Osteoblast (primary cell): ENCODE results near the gene PLEKHG3. TPM values are rescaled to one million over a fixed set of nuclear protein-coding genes. Genes with fewer than 3 reads are reported as not detected.
"Not testable (repeated sequence)": the region's sequence is repeated elsewhere in the genome, so short reads cannot be mapped to it uniquely, and the experiment has no call there.

Experiments used
- DNase-seq: peaks from one replicate; pipeline ENCODE4 v3.0.0; 2011; ENCODE audit warnings: low spot score, mixed read lengths; ENCODE audit not compliant: insufficient read length; ENCODE audit errors: missing footprints
- H2AFZ ChIP-seq: 2 replicates; pipeline ENCODE4 v1.6.0; 2011; ENCODE audit warnings: mild to moderate bottlenecking, low read length
- H3K27ac ChIP-seq: 2 replicates; pipeline ENCODE4 v1.5.1; 2011; ENCODE audit warnings: mild to moderate bottlenecking, low read depth, low read length, moderate library complexity
- H3K27me3 ChIP-seq: 2 replicates; pipeline ENCODE4 v1.6.0; 2012; ENCODE audit warnings: mild to moderate bottlenecking, control low read depth, inconsistent platforms, low read length, moderate library complexity; ENCODE audit not compliant: insufficient read depth
- H3K36me3 ChIP-seq: 2 replicates; pipeline ENCODE4 v1.5.1; 2011; ENCODE audit warnings: mild to moderate bottlenecking, low read length, control low read depth, moderate library complexity; ENCODE audit not compliant: insufficient read depth
- H3K4me1 ChIP-seq: 2 replicates; pipeline ENCODE4 v1.5.1; 2011; ENCODE audit warnings: mild to moderate bottlenecking, low read length, control low read depth, moderate library complexity; ENCODE audit not compliant: insufficient read depth
- H3K4me2 ChIP-seq: 2 replicates; pipeline ENCODE4 v1.6.0; 2011; ENCODE audit warnings: mild to moderate bottlenecking, low read length; ENCODE audit not compliant: insufficient read depth
- H3K4me3 ChIP-seq: fragments of 200-600 bp; sonication (generic); 3 replicates; pipeline ENCODE4 v1.5.1; 2012; ENCODE audit warnings: mild to moderate bottlenecking, low read length, inconsistent platforms; ENCODE audit not compliant: insufficient read depth
- H3K79me2 ChIP-seq: 2 replicates; pipeline ENCODE4 v1.6.0; 2012; ENCODE audit warnings: mild to moderate bottlenecking, low read length, control low read depth, inconsistent platforms; ENCODE audit not compliant: insufficient read depth
- H3K9me3 ChIP-seq: 2 replicates; pipeline ENCODE4 v1.5.1; 2011; ENCODE audit warnings: low read depth, low read length, control low read depth
- H4K20me1 ChIP-seq: 2 replicates; pipeline ENCODE4 v1.6.0; 2012; ENCODE audit warnings: mild to moderate bottlenecking, low read length, control low read depth; ENCODE audit not compliant: insufficient read depth
- total RNA-seq: library from RNA; depleted of rRNA; stranded (reverse); fragments of >200 nt; gene quantifications from 2 replicates; pipeline ENCODE4 v1.2.3, GENCODE V29; 2012
- TF ChIP-seq, protein P1 (sequence below): IDR thresholded peaks from 2 replicates; pipeline ENCODE4 v1.5.1; 2011; ENCODE audit warnings: mild to moderate bottlenecking, low read depth, low read length, moderate library complexity; ENCODE audit errors: extremely low read depth

PLEKHG3 gene
- total RNA-seq: 2.9 and 5.4 TPM in 2 replicates

DNA sequence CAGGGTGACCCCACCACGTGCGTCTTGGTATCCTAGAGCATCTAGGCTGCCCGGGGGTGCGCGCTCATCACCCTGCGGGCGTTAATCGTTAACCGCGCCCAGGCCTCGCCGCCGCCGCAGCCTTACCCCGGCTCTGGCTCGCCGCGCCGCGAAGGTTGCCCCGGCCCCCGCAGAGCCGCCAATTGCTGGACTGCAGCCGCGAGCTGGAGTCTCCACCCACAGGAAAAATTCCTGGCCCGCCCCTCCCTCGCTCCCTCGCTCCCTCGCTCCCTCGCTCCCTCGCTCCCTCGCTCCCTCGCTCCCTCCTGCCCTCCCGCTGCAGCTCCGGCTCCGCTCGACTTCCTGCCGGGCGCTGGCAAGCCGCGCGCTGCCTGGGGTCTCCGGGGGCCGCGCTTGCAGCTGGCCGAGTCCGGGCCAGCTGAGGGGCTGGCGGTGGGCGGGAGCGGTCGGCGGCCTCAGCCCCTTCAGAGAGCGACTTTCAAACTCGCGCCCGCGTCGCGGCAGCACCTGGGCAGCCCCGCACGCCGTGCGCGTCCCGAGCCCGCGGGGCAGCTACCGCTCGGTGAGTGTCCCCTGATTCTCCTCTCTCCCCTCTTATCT is at the start of gene PLEKHG3:
TSS of gene PLEKHG3 (plus strand) at position 282 of the 600 bp plus-strand sequence. CDS start 23,208 bp downstream, outside the sequence.
- H3K4me3 ChIP-seq: peak within 1 kb of the TSS; percentile 83
- H3K4me1 ChIP-seq: peaks cover 22% of the 10 kb centered on the region
- peaks cover 24% of the 10 kb centered on the region for H3K27me3 ChIP-seq
- no peaks in the 10 kb centered on the region for H3K36me3 ChIP-seq
- no peak within 1 kb of the TSS for H3K27ac ChIP-seq
- H3K4me2 ChIP-seq: peak within 1 kb of the TSS; percentile 88
- H3K9me3 ChIP-seq: no peaks in the 10 kb centered on the region
- peak within 1 kb of the TSS; percentile 93 for H2AFZ ChIP-seq
- TF ChIP-seq, protein P1, sequence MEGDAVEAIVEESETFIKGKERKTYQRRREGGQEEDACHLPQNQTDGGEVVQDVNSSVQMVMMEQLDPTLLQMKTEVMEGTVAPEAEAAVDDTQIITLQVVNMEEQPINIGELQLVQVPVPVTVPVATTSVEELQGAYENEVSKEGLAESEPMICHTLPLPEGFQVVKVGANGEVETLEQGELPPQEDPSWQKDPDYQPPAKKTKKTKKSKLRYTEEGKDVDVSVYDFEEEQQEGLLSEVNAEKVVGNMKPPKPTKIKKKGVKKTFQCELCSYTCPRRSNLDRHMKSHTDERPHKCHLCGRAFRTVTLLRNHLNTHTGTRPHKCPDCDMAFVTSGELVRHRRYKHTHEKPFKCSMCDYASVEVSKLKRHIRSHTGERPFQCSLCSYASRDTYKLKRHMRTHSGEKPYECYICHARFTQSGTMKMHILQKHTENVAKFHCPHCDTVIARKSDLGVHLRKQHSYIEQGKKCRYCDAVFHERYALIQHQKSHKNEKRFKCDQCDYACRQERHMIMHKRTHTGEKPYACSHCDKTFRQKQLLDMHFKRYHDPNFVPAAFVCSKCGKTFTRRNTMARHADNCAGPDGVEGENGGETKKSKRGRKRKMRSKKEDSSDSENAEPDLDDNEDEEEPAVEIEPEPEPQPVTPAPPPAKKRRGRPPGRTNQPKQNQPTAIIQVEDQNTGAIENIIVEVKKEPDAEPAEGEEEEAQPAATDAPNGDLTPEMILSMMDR: no peak
- H4K20me1 ChIP-seq: no peaks in the 10 kb centered on the region
- H3K79me2 ChIP-seq: peaks cover 10% of the 10 kb centered on the region
- DNase-seq: peak; percentile 97

DNA sequence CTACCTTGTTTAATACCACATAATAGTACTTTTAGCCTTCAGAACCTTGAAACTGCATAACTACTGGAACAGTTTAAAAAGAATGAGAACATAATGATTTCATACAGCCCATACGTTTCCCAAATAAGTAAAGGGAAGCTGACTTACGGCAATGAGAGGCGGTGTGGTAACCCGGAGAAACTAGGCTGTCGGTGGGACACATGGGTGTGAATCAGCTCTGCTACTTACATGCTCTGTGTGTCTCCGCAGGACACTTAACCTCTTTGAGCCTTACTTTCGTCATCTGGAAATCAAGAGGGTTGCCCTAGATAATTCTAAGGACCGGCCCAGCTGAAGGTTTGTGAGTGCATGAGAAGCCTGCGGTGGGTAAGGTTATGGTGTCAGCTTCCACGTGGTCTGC is 49.3 kb upstream of the PLEKHG3 start:
- Histone ChIP-seq H3K4me2 (peak overlapping the region; percentile 70), H3K27ac (peak overlapping the region; percentile 69), H4K20me1 (no peaks in the 10 kb centered on the region), H2AFZ (peak overlapping the region; percentile 9), H3K4me1 (peaks cover 18% of the 10 kb centered on the region), H3K4me3 (no peak overlapping the region), H3K27me3 (no peaks in the 10 kb centered on the region), H3K9me3 (no peaks in the 10 kb centered on the region), H3K36me3 (no peaks in the 10 kb centered on the region), H3K79me2 (no peaks in the 10 kb centered on the region)
- DNase-seq: no peak
- TF ChIP-seq, protein P1: no peak

DNA sequence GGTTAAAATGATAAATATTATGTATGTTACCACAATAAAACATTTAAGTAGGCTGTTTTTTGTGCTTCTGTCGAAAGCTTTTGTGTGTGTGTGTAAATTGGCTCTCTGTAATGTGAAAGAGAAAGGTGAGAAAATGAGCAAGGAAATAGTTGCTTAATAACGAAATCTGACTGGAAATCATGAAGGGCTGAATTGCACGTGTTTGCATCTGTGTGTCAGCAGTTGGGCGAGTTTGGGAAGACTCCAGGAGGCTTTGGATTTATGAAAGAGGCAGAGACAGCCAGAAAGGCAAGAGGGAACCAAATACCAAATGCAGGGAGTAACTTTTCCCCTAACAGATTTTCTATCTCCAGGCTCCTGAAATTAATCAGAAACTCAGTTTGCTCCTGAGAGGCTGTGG is 47.2 kb upstream of the PLEKHG3 start:
- no peak for DNase-seq
- no peak overlapping the region for H2AFZ ChIP-seq
- TF ChIP-seq, protein P1: no peak

DNA sequence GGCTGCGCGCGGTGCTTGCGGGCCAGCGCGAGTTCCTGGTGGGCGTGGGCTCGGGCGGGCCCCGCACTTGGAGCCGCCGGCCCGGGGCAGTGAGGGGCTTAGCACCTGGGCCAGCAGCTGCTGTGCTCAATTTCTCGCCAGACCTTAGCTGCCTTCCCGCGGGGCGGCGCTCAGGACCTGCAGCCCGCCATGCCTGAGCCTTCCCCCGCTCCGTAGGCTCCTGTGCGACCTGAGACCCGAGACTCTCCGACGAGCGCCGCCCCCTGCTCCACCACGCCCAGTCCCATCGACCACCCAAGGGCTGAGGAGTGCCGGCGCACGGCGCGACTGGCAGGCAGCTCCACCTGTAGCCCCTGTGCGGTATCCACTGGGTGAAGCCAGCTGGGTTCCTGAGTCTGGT is 46.0 kb upstream of the PLEKHG3 start:
- Histone ChIP-seq H3K9me3 (no peaks in the 10 kb centered on the region), H3K4me1 (peaks cover 21% of the 10 kb centered on the region), H3K27me3 (no peaks in the 10 kb centered on the region), H4K20me1 (no peaks in the 10 kb centered on the region), H3K4me3 (no peak overlapping the region), H3K79me2 (no peaks in the 10 kb centered on the region), H3K36me3 (no peaks in the 10 kb centered on the region), H3K27ac (no peak overlapping the region), H2AFZ (no peak overlapping the region), H3K4me2 (no peak overlapping the region)
- DNase-seq: no peak
- TF ChIP-seq, protein P1: no peak

More for the DNA sequence above, 47.2 kb upstream of the PLEKHG3 start:
- no peaks in the 10 kb centered on the region for H3K79me2 ChIP-seq
- H3K36me3 ChIP-seq: no peaks in the 10 kb centered on the region
- no peak overlapping the region for H3K27ac ChIP-seq
- no peaks in the 10 kb centered on the region for H3K27me3 ChIP-seq
- H3K4me2 ChIP-seq: no peak overlapping the region
- no peaks in the 10 kb centered on the region for H3K9me3 ChIP-seq
- no peak overlapping the region for H3K4me3 ChIP-seq
- no peaks in the 10 kb centered on the region for H4K20me1 ChIP-seq
- peaks cover 21% of the 10 kb centered on the region for H3K4me1 ChIP-seq

DNA sequence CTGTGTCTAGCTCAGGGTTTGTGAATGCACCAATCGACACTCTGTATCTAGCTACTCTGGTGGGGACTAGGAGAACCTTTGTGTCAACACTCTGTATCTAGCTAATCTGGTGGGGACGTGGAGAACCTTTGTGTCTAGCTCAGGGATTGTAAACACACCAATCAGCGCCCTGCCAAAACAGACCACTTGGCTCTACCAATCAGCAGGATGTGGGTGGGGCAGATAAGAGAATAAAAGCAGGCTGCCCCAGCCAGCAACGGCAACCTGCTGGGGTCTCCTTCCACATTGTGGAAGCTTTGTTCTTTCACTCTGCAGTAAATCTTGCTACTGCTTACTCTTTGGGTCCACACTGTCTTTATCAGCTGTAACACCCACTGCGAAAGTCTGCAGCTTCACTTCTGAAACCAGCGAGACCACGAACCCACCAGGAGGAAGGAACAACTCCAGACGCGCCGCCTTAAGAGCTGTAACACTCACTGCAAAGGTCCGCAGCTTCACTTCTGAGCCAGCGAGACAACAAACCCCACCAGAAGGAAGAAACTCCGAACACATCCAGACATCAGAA is 45.4 kb upstream of the PLEKHG3 start:
- not testable (repeated sequence) for H3K4me3 ChIP-seq, H3K9me3 ChIP-seq, H3K4me2 ChIP-seq, H3K27ac ChIP-seq, H3K79me2 ChIP-seq, H3K27me3 ChIP-seq, H2AFZ ChIP-seq, H3K36me3 ChIP-seq, H4K20me1 ChIP-seq, DNase-seq
- H3K4me1 ChIP-seq: peaks cover 18% of the 10 kb centered on the region
